ENCODE data around the gene AK2.

GRCh38 chr1:32981003-32981901 is 55.4 kb downstream of the AK2 start:
- TF ChIP-seq CTCF (IDR thresholded peaks at IDR 0.05) (no peak), EZH2 (IDR thresholded peaks at IDR 0.05; ENCODE audit: borderline replicate concordance, insufficient read depth, low read depth, low read length, poor library complexity, severe bottlenecking) (no peak)
